Chondrocyte (in vitro differentiated cells): Measurements from ENCODE around the gene KIF26B. TPM values are rescaled to one million over a fixed set of nuclear protein-coding genes. Genes with fewer than 3 reads are reported as not detected.

ENCODE experiments used
- DNase-seq: peaks from one replicate; pipeline ENCODE4 v3.0.0; 2021; ENCODE audit warnings: mixed read lengths, low spot score
- H3K27ac Mint-ChIP-seq: one replicate; pipeline ENCODE4 v1.8.0; 2021; ENCODE audit warnings: mild to moderate bottlenecking, moderate library complexity, mixed read lengths; ENCODE audit not compliant: unreplicated experiment
- H3K27me3 Mint-ChIP-seq: 2 replicates; pipeline ENCODE4 v1.8.0; 2021; ENCODE audit warnings: low read depth, mixed read lengths
- H3K36me3 Mint-ChIP-seq: 2 replicates; pipeline ENCODE4 v1.8.0; 2021; ENCODE audit warnings: low read depth, mixed read lengths
- H3K4me1 Mint-ChIP-seq: 2 replicates; pipeline ENCODE4 v1.8.0; 2021; ENCODE audit warnings: low read depth, mild to moderate bottlenecking, mixed read lengths
- H3K4me3 Mint-ChIP-seq: one replicate; pipeline ENCODE4 v1.8.0; 2021; ENCODE audit warnings: mild to moderate bottlenecking, moderate library complexity, mixed read lengths; ENCODE audit not compliant: unreplicated experiment
- H3K9me3 Mint-ChIP-seq: 2 replicates; pipeline ENCODE4 v1.8.0; 2021; ENCODE audit warnings: low read depth, mixed read lengths
- CTCF ChIP-seq: fragments of 200-600 bp; sonication (generic); IDR thresholded peaks from 2 replicates; pipeline ENCODE4 v1.5.0; 2021; ENCODE audit warnings: antibody characterized with exemption, mild to moderate bottlenecking, moderate library complexity
- total RNA-seq: library from RNA; stranded (reverse); gene quantifications from 3 replicates; pipeline ENCODE4 v1.2.1, GENCODE V29; 2021

KIF26B gene
- total RNA-seq, 1 donor from 2014 or later, result 47.0 TPM

- H3K36me3 Mint-ChIP-seq, result peaks cover 3% of the 10 kb centered on the region
- TF ChIP-seq CTCF, result no peak
- peak; percentile 26 for DNase-seq
- H3K4me1 Mint-ChIP-seq, result peaks cover 12% of the 10 kb centered on the region
- no peaks in the 10 kb centered on the region for H3K9me3 Mint-ChIP-seq
- H3K4me3 Mint-ChIP-seq, result no peak overlapping the region
- H3K27ac Mint-ChIP-seq, result no peak overlapping the region
- no peaks in the 10 kb centered on the region for H3K27me3 Mint-ChIP-seq
Observed at GRCh38 chr1:245715291-245715701, 560.5 kb downstream of the KIF26B start.

- no peak for TF ChIP-seq CTCF
- Mint-ChIP-seq H3K4me1 (peaks cover 12% of the 10 kb centered on the region), H3K4me3 (no peak overlapping the region), H3K27me3 (no peaks in the 10 kb centered on the region), H3K27ac (no peak overlapping the region), H3K9me3 (no peaks in the 10 kb centered on the region), H3K36me3 (peaks cover 3% of the 10 kb centered on the region)
- no peak for DNase-seq
Observed at GRCh38 chr1:245715970-245716369, 561.2 kb downstream of the KIF26B start.

- no peak overlapping the region for H3K4me3 Mint-ChIP-seq
- H3K27me3 Mint-ChIP-seq, result no peaks in the 10 kb centered on the region
- peaks cover 3% of the 10 kb centered on the region for H3K36me3 Mint-ChIP-seq
- H3K9me3 Mint-ChIP-seq, result no peaks in the 10 kb centered on the region
- peaks cover 12% of the 10 kb centered on the region for H3K4me1 Mint-ChIP-seq
- no peak overlapping the region for H3K27ac Mint-ChIP-seq
- DNase-seq, result no peak
- no peak for TF ChIP-seq CTCF
Observed at GRCh38 chr1:245716561-245716960, 561.8 kb downstream of the KIF26B start.

- peaks cover 3% of the 10 kb centered on the region for H3K36me3 Mint-ChIP-seq
- no peak overlapping the region for H3K4me3 Mint-ChIP-seq
- no peaks in the 10 kb centered on the region for H3K27me3 Mint-ChIP-seq
- no peak overlapping the region for H3K27ac Mint-ChIP-seq
- peaks cover 12% of the 10 kb centered on the region for H3K4me1 Mint-ChIP-seq
- no peak for TF ChIP-seq CTCF
- H3K9me3 Mint-ChIP-seq, result no peaks in the 10 kb centered on the region
- DNase-seq, result no peak
Observed at GRCh38 chr1:245717611-245718010, 562.8 kb downstream of the KIF26B start.

GRCh38 chr1:245718123-245718522 lies 563.3 kb downstream of the KIF26B start:
- DNase-seq, result no peak
- Mint-ChIP-seq H3K27ac (no peak overlapping the region), H3K4me1 (peaks cover 12% of the 10 kb centered on the region), H3K36me3 (peaks cover 3% of the 10 kb centered on the region), H3K4me3 (no peak overlapping the region), H3K9me3 (no peaks in the 10 kb centered on the region), H3K27me3 (no peaks in the 10 kb centered on the region)
- TF ChIP-seq CTCF, result no peak
